ENCODE data around the gene SPATA24. TPM values are rescaled to one million over a fixed set of nuclear protein-coding genes. Genes with fewer than 3 reads are reported as not detected.

SPATA24 gene
- total and polyA plus RNA-seq, 2 experiments from 2014 or later: 16.0 to 20.6 TPM

DNA sequence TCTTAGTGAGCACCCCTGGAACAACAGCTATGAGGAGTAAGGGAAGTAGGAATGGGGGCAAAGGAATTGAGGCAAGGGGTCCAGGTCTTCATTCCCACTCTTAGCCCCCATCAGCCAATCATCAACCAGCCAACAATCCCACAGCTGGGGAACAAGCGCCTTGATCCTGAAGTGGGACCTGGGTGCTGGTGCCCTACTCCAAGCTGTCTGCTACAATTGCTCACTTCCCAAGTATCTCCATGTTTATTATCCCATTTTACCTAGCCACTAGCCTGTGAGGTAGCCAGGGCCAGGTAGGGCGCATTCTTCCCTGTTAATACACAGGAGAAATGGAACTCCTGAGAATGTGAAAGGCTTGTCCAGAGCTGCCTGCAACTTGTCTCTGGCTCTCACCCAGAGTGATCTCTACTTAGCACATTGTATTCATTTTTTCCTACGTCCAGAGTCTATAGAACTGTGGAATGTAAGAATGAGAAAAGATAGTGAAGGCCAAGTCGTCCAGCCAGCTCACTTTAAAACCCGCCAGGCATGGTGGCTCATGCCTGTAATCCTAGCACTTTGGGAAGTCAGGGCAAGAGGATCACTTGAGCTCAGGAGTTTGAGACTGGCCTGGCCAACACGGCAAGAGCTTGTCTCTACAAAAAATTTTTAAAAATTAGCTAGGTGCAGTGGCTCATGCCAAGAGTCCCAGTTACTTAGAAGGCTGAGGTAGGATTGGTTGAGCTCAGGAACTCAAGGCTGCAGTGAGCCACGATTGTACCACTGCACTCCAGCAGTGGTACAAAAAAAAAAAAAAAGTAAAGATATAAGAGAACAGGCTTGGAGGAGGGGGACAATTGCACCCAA, 41.7 kb upstream of the SPATA24 start (continued):
- TF ChIP-seq, protein P1, sequence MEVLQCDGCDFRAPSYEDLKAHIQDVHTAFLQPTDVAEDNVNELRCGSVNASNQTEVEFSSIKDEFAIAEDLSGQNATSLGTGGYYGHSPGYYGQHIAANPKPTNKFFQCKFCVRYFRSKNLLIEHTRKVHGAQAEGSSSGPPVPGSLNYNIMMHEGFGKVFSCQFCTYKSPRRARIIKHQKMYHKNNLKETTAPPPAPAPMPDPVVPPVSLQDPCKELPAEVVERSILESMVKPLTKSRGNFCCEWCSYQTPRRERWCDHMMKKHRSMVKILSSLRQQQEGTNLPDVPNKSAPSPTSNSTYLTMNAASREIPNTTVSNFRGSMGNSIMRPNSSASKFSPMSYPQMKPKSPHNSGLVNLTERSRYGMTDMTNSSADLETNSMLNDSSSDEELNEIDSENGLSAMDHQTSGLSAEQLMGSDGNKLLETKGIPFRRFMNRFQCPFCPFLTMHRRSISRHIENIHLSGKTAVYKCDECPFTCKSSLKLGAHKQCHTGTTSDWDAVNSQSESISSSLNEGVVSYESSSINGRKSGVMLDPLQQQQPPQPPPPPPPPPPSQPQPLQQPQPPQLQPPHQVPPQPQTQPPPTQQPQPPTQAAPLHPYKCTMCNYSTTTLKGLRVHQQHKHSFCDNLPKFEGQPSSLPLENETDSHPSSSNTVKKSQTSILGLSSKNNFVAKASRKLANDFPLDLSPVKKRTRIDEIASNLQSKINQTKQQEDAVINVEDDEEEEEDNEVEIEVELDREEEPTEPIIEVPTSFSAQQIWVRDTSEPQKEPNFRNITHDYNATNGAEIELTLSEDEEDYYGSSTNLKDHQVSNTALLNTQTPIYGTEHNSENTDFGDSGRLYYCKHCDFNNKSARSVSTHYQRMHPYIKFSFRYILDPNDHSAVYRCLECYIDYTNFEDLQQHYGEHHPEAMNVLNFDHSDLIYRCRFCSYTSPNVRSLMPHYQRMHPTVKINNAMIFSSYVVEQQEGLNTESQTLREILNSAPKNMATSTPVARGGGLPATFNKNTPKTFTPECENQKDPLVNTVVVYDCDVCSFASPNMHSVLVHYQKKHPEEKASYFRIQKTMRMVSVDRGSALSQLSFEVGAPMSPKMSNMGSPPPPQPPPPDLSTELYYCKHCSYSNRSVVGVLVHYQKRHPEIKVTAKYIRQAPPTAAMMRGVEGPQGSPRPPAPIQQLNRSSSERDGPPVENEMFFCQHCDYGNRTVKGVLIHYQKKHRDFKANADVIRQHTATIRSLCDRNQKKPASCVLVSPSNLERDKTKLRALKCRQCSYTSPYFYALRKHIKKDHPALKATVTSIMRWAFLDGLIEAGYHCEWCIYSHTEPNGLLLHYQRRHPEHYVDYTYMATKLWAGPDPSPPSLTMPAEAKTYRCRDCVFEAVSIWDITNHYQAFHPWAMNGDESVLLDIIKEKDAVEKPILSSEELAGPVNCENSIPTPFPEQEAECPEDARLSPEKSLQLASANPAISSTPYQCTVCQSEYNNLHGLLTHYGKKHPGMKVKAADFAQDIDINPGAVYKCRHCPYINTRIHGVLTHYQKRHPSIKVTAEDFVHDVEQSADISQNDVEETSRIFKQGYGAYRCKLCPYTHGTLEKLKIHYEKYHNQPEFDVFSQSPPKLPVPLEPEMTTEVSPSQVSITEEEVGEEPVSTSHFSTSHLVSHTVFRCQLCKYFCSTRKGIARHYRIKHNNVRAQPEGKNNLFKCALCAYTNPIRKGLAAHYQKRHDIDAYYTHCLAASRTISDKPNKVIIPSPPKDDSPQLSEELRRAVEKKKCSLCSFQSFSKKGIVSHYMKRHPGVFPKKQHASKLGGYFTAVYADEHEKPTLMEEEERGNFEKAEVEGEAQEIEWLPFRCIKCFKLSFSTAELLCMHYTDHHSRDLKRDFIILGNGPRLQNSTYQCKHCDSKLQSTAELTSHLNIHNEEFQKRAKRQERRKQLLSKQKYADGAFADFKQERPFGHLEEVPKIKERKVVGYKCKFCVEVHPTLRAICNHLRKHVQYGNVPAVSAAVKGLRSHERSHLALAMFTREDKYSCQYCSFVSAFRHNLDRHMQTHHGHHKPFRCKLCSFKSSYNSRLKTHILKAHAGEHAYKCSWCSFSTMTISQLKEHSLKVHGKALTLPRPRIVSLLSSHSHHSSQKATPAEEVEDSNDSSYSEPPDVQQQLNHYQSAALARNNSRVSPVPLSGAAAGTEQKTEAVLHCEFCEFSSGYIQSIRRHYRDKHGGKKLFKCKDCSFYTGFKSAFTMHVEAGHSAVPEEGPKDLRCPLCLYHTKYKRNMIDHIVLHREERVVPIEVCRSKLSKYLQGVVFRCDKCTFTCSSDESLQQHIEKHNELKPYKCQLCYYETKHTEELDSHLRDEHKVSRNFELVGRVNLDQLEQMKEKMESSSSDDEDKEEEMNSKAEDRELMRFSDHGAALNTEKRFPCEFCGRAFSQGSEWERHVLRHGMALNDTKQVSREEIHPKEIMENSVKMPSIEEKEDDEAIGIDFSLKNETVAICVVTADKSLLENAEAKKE (CRISPR knock-in tag; IDR thresholded peaks at IDR 0.05): no peak
- TF ChIP-seq STAT1 (IDR thresholded peaks at IDR 0.05; ENCODE audit: unreplicated experiment) (no peak), JUNB (IDR thresholded peaks at IDR 0.05; ENCODE audit: unreplicated experiment) (no peak), ZNF331 (CRISPR knock-in tag; IDR thresholded peaks at IDR 0.05; ENCODE audit: low read depth) (no peak), EZH2phosphoT487 (IDR thresholded peaks at IDR 0.05; ENCODE audit: unreplicated experiment) (no peak), NANOG (IDR thresholded peaks at IDR 0.05; ENCODE audit: borderline replicate concordance) (no peak), EZH2 (IDR thresholded peaks at IDR 0.05; ENCODE audit: low read depth, unreplicated experiment) (no peak), CREB1 (CRISPR knock-in tag; IDR thresholded peaks at IDR 0.05; ENCODE audit: low read depth) (no peak)
- TF ChIP-seq, protein P2, sequence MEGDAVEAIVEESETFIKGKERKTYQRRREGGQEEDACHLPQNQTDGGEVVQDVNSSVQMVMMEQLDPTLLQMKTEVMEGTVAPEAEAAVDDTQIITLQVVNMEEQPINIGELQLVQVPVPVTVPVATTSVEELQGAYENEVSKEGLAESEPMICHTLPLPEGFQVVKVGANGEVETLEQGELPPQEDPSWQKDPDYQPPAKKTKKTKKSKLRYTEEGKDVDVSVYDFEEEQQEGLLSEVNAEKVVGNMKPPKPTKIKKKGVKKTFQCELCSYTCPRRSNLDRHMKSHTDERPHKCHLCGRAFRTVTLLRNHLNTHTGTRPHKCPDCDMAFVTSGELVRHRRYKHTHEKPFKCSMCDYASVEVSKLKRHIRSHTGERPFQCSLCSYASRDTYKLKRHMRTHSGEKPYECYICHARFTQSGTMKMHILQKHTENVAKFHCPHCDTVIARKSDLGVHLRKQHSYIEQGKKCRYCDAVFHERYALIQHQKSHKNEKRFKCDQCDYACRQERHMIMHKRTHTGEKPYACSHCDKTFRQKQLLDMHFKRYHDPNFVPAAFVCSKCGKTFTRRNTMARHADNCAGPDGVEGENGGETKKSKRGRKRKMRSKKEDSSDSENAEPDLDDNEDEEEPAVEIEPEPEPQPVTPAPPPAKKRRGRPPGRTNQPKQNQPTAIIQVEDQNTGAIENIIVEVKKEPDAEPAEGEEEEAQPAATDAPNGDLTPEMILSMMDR (conservative IDR thresholded peaks at IDR 0.05; ENCODE audit: low read depth in 2 of 2): no peak
- TF ChIP-seq, protein P3, sequence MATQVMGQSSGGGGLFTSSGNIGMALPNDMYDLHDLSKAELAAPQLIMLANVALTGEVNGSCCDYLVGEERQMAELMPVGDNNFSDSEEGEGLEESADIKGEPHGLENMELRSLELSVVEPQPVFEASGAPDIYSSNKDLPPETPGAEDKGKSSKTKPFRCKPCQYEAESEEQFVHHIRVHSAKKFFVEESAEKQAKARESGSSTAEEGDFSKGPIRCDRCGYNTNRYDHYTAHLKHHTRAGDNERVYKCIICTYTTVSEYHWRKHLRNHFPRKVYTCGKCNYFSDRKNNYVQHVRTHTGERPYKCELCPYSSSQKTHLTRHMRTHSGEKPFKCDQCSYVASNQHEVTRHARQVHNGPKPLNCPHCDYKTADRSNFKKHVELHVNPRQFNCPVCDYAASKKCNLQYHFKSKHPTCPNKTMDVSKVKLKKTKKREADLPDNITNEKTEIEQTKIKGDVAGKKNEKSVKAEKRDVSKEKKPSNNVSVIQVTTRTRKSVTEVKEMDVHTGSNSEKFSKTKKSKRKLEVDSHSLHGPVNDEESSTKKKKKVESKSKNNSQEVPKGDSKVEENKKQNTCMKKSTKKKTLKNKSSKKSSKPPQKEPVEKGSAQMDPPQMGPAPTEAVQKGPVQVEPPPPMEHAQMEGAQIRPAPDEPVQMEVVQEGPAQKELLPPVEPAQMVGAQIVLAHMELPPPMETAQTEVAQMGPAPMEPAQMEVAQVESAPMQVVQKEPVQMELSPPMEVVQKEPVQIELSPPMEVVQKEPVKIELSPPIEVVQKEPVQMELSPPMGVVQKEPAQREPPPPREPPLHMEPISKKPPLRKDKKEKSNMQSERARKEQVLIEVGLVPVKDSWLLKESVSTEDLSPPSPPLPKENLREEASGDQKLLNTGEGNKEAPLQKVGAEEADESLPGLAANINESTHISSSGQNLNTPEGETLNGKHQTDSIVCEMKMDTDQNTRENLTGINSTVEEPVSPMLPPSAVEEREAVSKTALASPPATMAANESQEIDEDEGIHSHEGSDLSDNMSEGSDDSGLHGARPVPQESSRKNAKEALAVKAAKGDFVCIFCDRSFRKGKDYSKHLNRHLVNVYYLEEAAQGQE (IDR thresholded peaks at IDR 0.05; ENCODE audit: unreplicated experiment): no peak

Data from GM23338 (cell line).